K562 (cell line): ENCODE measurements around the gene OFD1. TPM values are rescaled to one million over a fixed set of nuclear protein-coding genes. Genes with fewer than 3 reads are reported as not detected.

ENCODE experiments used
- ATAC-seq: fragments of 200-7000 bp; cut with Tn5 transposase; 3 replicates; pipeline ENCODE4 v1.9.1; 2020; ENCODE audit warnings: moderate library complexity
- BruUV-seq: library from RNA; stranded (reverse); fragments of 400-500 nt; replicated peaks from 2 replicates; lab custom pipeline; 2021; lab: Mats Ljungman, UMichigan
- CTCF ChIA-PET: fragments of 300-600 bp; formaldehyde crosslinking; extraction: SDS; loops from one replicate; lab custom pipeline; 2021; ENCODE audit warnings: low intra/inter-chr PET ratio; lab: Yijun Ruan, JAX
- POLR2A ChIA-PET: fragments of 300-600, 350-650 bp; sonication (Branson Sonifier 250); formaldehyde crosslinking; extraction: SDS; loops from one replicate; lab custom pipeline; 2021; ENCODE audit warnings: antibody characterized with exemption, inconsistent platforms; lab: Yijun Ruan, JAX
- DNase-seq, 4 experiments: peaks; one replicate each; pipeline versions ENCODE4 v3.0.0 to v3.0.0-alpha.2; 2011 to 2018; ENCODE audit warnings: low spot score in 3 of 4, mixed read lengths in 3 of 4; ENCODE audit errors: extremely low read depth in 1 of 4
- FAIRE-seq: peaks from 2 replicates; lab custom pipeline; 2011; peaks lifted over from hg19 to GRCh38; lab: Jason Lieb, UNC
- H2AFZ ChIP-seq: 2 replicates; pipeline ENCODE4 v1.6.0; 2011; ENCODE audit warnings: low read depth, low read length, control low read depth, inconsistent platforms
- H3K27ac ChIP-seq: fragments of 200-600 bp; 3 replicates; pipeline ENCODE4 v1.8.0; 2011; ENCODE audit warnings: low read depth, mild to moderate bottlenecking, control low read depth, inconsistent platforms, low read length, moderate library complexity, mixed read lengths; ENCODE audit errors: extremely low read depth
- H3K27me3 ChIP-seq, 2 experiments: fragments of 300-600 bp in 1 of 2; 2 replicates in 1 of 2; 3 replicates in 1 of 2; pipeline versions ENCODE4 v1.6.0 to v1.8.0; 2011; ENCODE audit warnings: inconsistent platforms in 2 of 2, low read length in 2 of 2, mild to moderate bottlenecking in 1 of 2, mixed read lengths in 1 of 2, moderate library complexity in 1 of 2; ENCODE audit not compliant: control insufficient read depth in 2 of 2, insufficient read depth in 2 of 2
- H3K36me3 ChIP-seq: fragments of 300-600 bp; 3 replicates; pipeline ENCODE4 v1.8.0; 2011; ENCODE audit warnings: mild to moderate bottlenecking, low read length, inconsistent platforms; ENCODE audit not compliant: control insufficient read depth, insufficient read depth
- H3K4me1 ChIP-seq, 2 experiments: fragments of 200-600 bp in 1 of 2; replicated peaks in 1 of 2; 2 replicates in 1 of 2; 3 replicates in 1 of 2; pipeline versions ENCODE4 v1.5.1 to v1.8.0; 2011; ENCODE audit warnings: inconsistent platforms in 2 of 2, low read length in 2 of 2, mild to moderate bottlenecking in 1 of 2, mixed read lengths in 1 of 2, moderate library complexity in 1 of 2; ENCODE audit not compliant: control insufficient read depth in 2 of 2, insufficient read depth in 2 of 2
- H3K4me2 ChIP-seq: 2 replicates; pipeline ENCODE4 v1.6.1; 2011; ENCODE audit warnings: low read length, control low read depth, inconsistent platforms, mixed read lengths; ENCODE audit not compliant: insufficient read depth
- H3K4me3 ChIP-seq: fragments of 200-600 bp; sonication (generic), shearing (Covaris generic); 2 replicates; pipeline ENCODE4 v1.5.1; 2016; ENCODE audit warnings: control low read depth, inconsistent platforms
- H3K79me2 ChIP-seq: fragments of 200-600 bp; 3 replicates; pipeline ENCODE4 v1.8.0; 2011; ENCODE audit warnings: low read length, inconsistent platforms; ENCODE audit not compliant: control insufficient read depth, insufficient read depth
- H3K9ac ChIP-seq, 2 experiments: 2 replicates each; pipeline versions ENCODE4 v1.6.0 to v1.6.1; 2011; ENCODE audit warnings: low read depth in 2 of 2, low read length in 2 of 2, control low read depth in 1 of 2, inconsistent platforms in 1 of 2, mild to moderate bottlenecking in 1 of 2, mixed read lengths in 1 of 2; ENCODE audit not compliant: insufficient read depth in 1 of 2
- H3K9me1 ChIP-seq: one replicate; pipeline ENCODE4 v1.6.0; 2011; ENCODE audit warnings: inconsistent platforms, mild to moderate bottlenecking, low read length, moderate library complexity; ENCODE audit not compliant: control insufficient read depth, insufficient read depth
- H3K9me3 ChIP-seq: replicated peaks from 2 replicates; pipeline ENCODE4 v1.5.1; 2011; ENCODE audit warnings: low read depth, low read length, inconsistent platforms; ENCODE audit not compliant: control insufficient read depth, insufficient read depth
- H4K20me1 ChIP-seq: replicated peaks from 2 replicates; pipeline ENCODE4 v1.6.1; 2011; ENCODE audit warnings: low read length, inconsistent platforms, mixed read lengths; ENCODE audit not compliant: control insufficient read depth, insufficient read depth
- ARID1B ChIP-seq: fragments of 450-650 bp; IDR thresholded peaks from 2 replicates; pipeline ENCODE4 v1.6.1; 2016; ENCODE audit warnings: antibody characterized with exemption, mild to moderate bottlenecking, inconsistent platforms
- BHLHE40 ChIP-seq: IDR thresholded peaks from 2 replicates; pipeline ENCODE4 v1.6.1; 2011; ENCODE audit warnings: low read length, improper control_type of control experiment
- CBFA2T3 ChIP-seq: fragments of 450-650 bp; IDR thresholded peaks from 2 replicates; pipeline ENCODE4 v1.6.1; 2017
- DNMT1 ChIP-seq: fragments of 450-650 bp; IDR thresholded peaks from 2 replicates; pipeline ENCODE4 v1.6.1; 2016; ENCODE audit warnings: antibody characterized with exemption, mild to moderate bottlenecking
- EP300 ChIP-seq: IDR thresholded peaks from 2 replicates; pipeline ENCODE4 v1.6.1; 2012; ENCODE audit warnings: low read length, improper control_type of control experiment
- FOXA3 ChIP-seq, 2 experiments: fragments of 450-650 bp in 1 of 2; sonication (generic) in 1 of 2; formaldehyde crosslinking; IDR thresholded peaks in 1 of 2; conservative IDR thresholded peaks in 1 of 2; 2 replicates each; pipeline versions ENCODE4 v1.4.0 to v1.8.0; 2020 to 2022; ENCODE audit warnings: mild to moderate bottlenecking in 2 of 2, missing genetic modification reagents in 1 of 2
- KLF6 ChIP-seq: fragments of 250-450 bp; sonication (Bioruptor Pico); IDR thresholded peaks from 2 replicates; pipeline ENCODE4 v1.4.0; 2020; ENCODE audit warnings: mild to moderate bottlenecking, moderate library complexity, borderline replicate concordance
- PML ChIP-seq: IDR thresholded peaks from 2 replicates; pipeline ENCODE4 v1.6.1; 2012; ENCODE audit warnings: low read length, inconsistent platforms
- RHOXF2B ChIP-seq: fragments of 250-450 bp; sonication (Bioruptor Pico); conservative IDR thresholded peaks from 2 replicates; pipeline ENCODE4 v1.5.1; 2021
- TAF9B ChIP-seq: fragments of 450-650 bp; IDR thresholded peaks from 2 replicates; pipeline ENCODE4 v1.6.1; 2018; ENCODE audit warnings: mild to moderate bottlenecking; ENCODE audit not compliant: partially characterized antibody
- TEAD1 ChIP-seq, 2 experiments: fragments of 450-650 bp in 1 of 2; sonication (generic) in 1 of 2; formaldehyde crosslinking; IDR thresholded peaks; 2 replicates each; pipeline versions ENCODE4 v1.4.0 to v1.8.0; 2020 to 2022; ENCODE audit warnings: mild to moderate bottlenecking in 2 of 2, missing genetic modification reagents in 1 of 2
- TEAD4 ChIP-seq, 2 experiments: sonication (generic) in 1 of 2; formaldehyde crosslinking in 1 of 2; IDR thresholded peaks; 2 replicates each; pipeline versions ENCODE4 v1.6.1 to v1.8.0; 2012 to 2022; ENCODE audit warnings: borderline replicate concordance in 1 of 2, inconsistent platforms in 1 of 2, low read length in 1 of 2, mild to moderate bottlenecking in 1 of 2, missing genetic modification reagents in 1 of 2
- ZNF316 ChIP-seq: fragments of 450-650 bp; IDR thresholded peaks from 2 replicates; pipeline ENCODE4 v1.6.1; 2016
- WGBS: fragments of 100-300 bp; shearing (Covaris generic); methylation state at CpG from one replicate; pipeline ENCODE4 v1.1.6; 2016; ENCODE audit warnings: low coverage, mixed read lengths; ENCODE audit not compliant: insufficient coverage; ENCODE audit errors: missing lambda C conversion rate; 5-methylcytosine and 5-hydroxymethylcytosine counted together
- in situ Hi-C: fragments of 300-500 bp; cut with MboI; formaldehyde crosslinking; loops from 4 replicates; pipeline ENCODE4 v1.15.0; 2018; ENCODE audit warnings: inconsistent platforms, mixed read lengths
- intact Hi-C: fragments of 100-400 bp; cut with micrococcal nuclease; formaldehyde crosslinking; loops from 2 replicates; pipeline ENCODE4 v1.14.2; 2022
- polyA plus RNA-seq, 8 experiments: library from polyadenylated mRNA; depleted of rRNA in 4 of 8; stranded (reverse) in 5 of 8; unstranded in 3 of 8; fragments of >200 nt; fragmentation: Nextera tagmentation in 2 of 8; fragmentation: Illumina TruSeq in 1 of 8; extraction: Ambion mirVana in 2 of 8; extraction: Trizol in 1 of 8; gene quantifications; 2 replicates each; pipeline versions ENCODE4 v1.2.1 to v1.2.3, GENCODE V29; 2011 to 2014; ENCODE audit warnings: inconsistent platforms in 1 of 8, missing spikeins in 1 of 8
- total RNA-seq, 7 experiments: library from RNA; depleted of rRNA in 6 of 7; stranded (reverse); fragments of >200 nt in 6 of 7; fragmentation: Illumina TruSeq in 2 of 7; extraction: Trizol in 2 of 7; gene quantifications; 2 replicates each; pipeline versions ENCODE4 v1.2.1 to v1.2.3, GENCODE V29; 2011 to 2021; ENCODE audit warnings: low replicate concordance in 1 of 7
- TF ChIP-seq, protein P1 (sequence below): sonication (generic); formaldehyde crosslinking; IDR thresholded peaks from 2 replicates; pipeline ENCODE4 v1.8.1; 2022; ENCODE audit warnings: missing genetic modification reagents
- TF ChIP-seq, protein P2 (sequence below): IDR thresholded peaks from 2 replicates; pipeline ENCODE4 v1.6.1; 2012; ENCODE audit warnings: low read depth, low read length, improper control_type of control experiment, borderline replicate concordance
- TF ChIP-seq, protein P3 (sequence below): fragments of 250-450 bp; sonication (Bioruptor Pico); IDR thresholded peaks from 2 replicates; pipeline ENCODE4 v1.5.0; 2021

Gene OFD1
- total and polyA plus RNA-seq, 9 of the 15 experiments (the other 6 are each of a cell fraction or from before 2014, with no cell fraction given), result 22.0 to 49.1 (median 30.2) TPM

DNA sequence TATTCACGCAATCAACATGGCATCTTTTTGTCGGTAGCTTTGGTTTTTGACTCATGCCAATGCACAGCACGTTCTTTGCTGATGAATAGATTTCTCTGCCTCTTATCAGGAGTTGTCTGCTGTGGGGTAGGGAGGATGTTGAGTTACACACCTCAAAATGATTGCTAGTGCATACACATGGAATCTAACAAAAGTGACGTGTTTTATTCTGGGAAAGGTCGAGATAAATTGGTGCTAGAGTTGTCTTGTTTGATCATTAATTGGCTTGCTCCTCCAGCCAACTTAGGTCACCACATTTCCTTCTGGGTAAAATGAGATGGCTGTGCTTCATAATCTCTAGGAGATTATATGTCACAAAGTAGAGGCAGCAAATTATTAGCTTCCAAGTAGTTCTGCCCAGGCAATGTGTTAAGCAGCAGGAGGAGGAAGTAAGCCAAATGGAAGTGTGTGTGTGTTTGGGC is 41.7 kb upstream of the OFD1 start:
- H4K20me1 ChIP-seq, result peaks cover 24% of the 10 kb centered on the region; the same call in 1 of the 2 replicates
- 11% methylated on average over 5 of the region's 5 CpGs for WGBS
- H3K4me2 ChIP-seq, result peak overlapping the region; percentile 31
- FAIRE-seq (no peak), ATAC-seq (no peak), DNase-seq (no peak)
- H3K27ac ChIP-seq, result peak overlapping the region; percentile 68
- peaks cover 11% of the 10 kb centered on the region; the same call in 1 of the 3 replicates for H3K36me3 ChIP-seq
- POLR2A ChIA-PET, result interaction anchor here (0.7 kb wide), 1 partner anchor 53 kb away, joined by 3 read pairs; no protein-coding TSS in a partner anchor
- in situ Hi-C loops, result no loop called here
- peak overlapping the region in 1 of 2 experiments; percentile 37; a peak in 2 of 4 replicates for H3K9ac ChIP-seq
- no TSS peak for BruUV-seq
- no peak overlapping the region for H2AFZ ChIP-seq
- no peaks in the 10 kb centered on the region for H3K9me3 ChIP-seq
- intact Hi-C loops, result no loop called here
- H3K9me1 ChIP-seq, result no peaks in the 10 kb centered on the region
- H3K4me1 ChIP-seq, result peaks cover 6 to 43% of the 10 kb centered on the region in 2 experiments; a peak in 4 of 5 replicates
- CTCF ChIA-PET, result no interaction called here
- H3K4me3 ChIP-seq, result no peak overlapping the region
- H3K79me2 ChIP-seq, result peaks cover 84% of the 10 kb centered on the region
- H3K27me3 ChIP-seq, result no peaks in the 10 kb centered on the region
- TF ChIP-seq ZNF316 (no peak), BHLHE40 (peak; percentile 67), EP300 (peak; percentile 15; the same call in 1 of the 2 replicates), TEAD1 (CRISPR knock-in tag; IDR thresholded peaks at IDR 0.05) (no peak), TAF9B (no peak), FOXA3 (CRISPR knock-in tag; conservative IDR thresholded peaks at IDR 0.05 in 1 of 2, IDR thresholded peaks at IDR 0.05 in 1 of 2) (no peak), TEAD4 (IDR thresholded peaks at IDR 0.05; ENCODE audit: low read length) (peak; percentile 16; the same call in 1 of the 2 replicates), TEAD4 (CRISPR knock-in tag; IDR thresholded peaks at IDR 0.05; ENCODE audit: borderline replicate concordance) (no peak), CBFA2T3 (peak; percentile 47), RHOXF2B (no peak), DNMT1 (no peak), PML (no peak), ARID1B (peak; percentile 29; the same call in 1 of the 2 replicates), KLF6 (no peak)
- TF ChIP-seq, protein P1, sequence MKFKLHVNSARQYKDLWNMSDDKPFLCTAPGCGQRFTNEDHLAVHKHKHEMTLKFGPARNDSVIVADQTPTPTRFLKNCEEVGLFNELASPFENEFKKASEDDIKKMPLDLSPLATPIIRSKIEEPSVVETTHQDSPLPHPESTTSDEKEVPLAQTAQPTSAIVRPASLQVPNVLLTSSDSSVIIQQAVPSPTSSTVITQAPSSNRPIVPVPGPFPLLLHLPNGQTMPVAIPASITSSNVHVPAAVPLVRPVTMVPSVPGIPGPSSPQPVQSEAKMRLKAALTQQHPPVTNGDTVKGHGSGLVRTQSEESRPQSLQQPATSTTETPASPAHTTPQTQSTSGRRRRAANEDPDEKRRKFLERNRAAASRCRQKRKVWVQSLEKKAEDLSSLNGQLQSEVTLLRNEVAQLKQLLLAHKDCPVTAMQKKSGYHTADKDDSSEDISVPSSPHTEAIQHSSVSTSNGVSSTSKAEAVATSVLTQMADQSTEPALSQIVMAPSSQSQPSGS, result no peak
- TF ChIP-seq, protein P2, sequence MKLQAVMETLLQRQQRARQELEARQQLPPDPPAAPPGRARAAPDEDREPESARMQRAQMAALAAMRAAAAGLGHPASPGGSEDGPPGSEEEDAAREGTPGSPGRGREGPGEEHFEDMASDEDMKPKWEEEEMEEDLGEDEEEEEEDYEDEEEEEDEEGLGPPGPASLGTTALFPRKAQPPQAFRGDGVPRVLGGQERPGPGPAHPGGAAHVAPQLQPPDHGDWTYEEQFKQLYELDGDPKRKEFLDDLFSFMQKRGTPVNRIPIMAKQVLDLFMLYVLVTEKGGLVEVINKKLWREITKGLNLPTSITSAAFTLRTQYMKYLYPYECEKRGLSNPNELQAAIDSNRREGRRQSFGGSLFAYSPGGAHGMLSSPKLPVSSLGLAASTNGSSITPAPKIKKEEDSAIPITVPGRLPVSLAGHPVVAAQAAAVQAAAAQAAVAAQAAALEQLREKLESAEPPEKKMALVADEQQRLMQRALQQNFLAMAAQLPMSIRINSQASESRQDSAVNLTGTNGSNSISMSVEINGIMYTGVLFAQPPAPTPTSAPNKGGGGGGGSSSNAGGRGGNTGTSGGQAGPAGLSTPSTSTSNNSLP, result no peak
- TF ChIP-seq, protein P3, sequence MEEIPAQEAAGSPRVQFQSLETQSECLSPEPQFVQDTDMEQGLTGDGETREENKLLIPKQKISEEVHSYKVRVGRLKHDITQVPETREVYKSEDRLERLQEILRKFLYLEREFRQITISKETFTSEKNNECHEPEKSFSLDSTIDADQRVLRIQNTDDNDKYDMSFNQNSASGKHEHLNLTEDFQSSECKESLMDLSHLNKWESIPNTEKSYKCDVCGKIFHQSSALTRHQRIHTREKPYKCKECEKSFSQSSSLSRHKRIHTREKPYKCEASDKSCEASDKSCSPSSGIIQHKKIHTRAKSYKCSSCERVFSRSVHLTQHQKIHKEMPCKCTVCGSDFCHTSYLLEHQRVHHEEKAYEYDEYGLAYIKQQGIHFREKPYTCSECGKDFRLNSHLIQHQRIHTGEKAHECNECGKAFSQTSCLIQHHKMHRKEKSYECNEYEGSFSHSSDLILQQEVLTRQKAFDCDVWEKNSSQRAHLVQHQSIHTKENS, result no peak
